GM12864 (cell line): ENCODE results near the gene WDTC1.

Experiments
- DNase-seq: peaks from one replicate; pipeline ENCODE4 v3.0.0-alpha.2; 2011; ENCODE audit warnings: low read depth
- H3K4me3 ChIP-seq: 2 replicates; pipeline ENCODE4 v1.5.1; 2011; ENCODE audit warnings: mild to moderate bottlenecking, low read depth, low read length, control low read depth
- CTCF ChIP-seq: IDR thresholded peaks from 2 replicates; pipeline ENCODE4 v1.5.1; 2011; ENCODE audit warnings: low read depth, mild to moderate bottlenecking, moderate library complexity, low read length, control low read depth, inconsistent platforms; ENCODE audit errors: missing control alignments

WDTC1 gene

DNA sequence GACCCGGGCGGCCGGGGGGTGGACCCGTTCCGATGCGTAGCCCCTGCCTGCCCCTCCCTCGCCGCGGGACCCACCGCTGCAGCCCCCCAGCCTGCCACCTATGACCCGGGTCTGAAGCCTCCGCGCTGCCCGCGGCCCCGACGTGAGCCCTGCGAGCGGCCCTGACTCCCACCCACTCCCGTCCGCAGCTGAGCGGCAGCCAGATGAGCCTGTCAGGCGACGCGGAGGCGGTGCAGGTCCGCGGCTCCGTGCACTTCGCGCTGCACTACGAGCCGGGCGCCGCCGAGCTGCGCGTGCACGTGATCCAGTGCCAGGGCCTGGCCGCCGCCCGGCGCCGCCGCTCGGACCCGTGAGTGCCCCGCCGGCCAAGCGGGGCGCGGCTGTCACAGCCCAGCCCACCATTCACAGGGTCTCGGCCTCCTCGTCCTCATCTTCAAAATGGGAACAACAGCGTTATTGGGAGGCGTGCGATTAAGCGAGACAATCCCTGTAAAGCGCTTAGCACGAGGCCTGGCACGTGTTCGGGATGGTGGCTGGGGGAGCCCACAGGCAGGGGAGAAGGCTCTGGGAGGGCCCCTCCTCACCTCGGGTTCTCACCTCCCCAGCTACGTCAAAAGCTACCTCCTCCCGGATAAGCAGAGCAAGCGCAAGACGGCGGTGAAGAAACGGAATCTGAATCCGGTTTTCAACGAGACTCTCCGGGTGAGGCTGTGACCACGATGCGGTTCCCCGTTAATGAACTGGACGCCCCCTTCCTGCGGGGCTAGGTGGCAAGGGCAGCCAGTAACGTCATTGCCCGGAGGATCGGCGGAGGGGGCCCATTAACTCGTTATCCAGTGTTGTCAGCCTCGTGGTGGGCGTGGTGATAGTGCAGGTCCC is 115.6 kb downstream of the WDTC1 start:
- TF ChIP-seq CTCF, result no peak
- no peak overlapping the region; the same call in 1 of the 2 replicates for H3K4me3 ChIP-seq
- DNase-seq, result no peak

DNA sequence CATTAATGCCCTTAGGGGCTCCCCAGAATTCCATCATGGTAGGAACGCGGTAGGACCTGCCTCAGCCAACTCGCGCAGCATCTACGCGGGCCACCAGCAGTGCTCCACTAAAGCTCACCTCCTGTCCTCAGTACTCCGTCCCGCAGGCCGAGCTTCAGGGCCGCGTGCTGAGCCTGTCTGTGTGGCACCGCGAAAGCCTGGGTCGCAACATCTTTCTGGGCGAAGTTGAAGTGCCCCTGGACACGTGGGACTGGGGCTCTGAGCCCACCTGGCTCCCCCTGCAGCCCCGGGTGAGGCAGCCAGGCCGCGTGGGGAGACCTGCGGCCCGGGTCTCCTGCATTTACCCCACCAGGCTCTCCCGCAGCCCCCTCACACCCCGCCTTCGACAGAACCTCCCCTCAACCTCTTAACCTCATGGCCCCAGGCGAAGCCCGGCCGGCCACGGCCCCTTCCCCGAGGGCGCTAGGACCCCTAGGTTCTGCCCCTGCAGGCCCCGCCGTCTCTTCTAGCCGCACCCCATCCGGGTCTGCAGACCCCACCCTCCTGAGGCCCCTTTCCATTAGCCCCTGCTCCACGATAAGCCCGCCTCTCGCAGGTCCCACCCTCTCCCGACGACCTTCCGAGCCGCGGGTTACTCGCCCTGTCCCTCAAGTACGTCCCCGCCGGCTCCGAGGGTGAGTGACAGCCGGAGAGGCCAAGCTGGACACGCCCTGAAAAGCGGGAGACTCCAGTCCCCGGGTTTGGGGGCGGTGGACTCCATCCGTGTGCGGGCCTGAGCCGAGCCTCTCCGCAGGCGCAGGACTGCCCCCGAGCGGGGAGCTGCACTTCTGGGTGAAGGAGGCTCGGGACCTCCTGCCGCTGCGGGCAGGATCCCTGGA is 116.5 kb downstream of the WDTC1 start:
- H3K4me3 ChIP-seq, result no peak overlapping the region
- TF ChIP-seq CTCF, result no peak
- no peak for DNase-seq

DNA sequence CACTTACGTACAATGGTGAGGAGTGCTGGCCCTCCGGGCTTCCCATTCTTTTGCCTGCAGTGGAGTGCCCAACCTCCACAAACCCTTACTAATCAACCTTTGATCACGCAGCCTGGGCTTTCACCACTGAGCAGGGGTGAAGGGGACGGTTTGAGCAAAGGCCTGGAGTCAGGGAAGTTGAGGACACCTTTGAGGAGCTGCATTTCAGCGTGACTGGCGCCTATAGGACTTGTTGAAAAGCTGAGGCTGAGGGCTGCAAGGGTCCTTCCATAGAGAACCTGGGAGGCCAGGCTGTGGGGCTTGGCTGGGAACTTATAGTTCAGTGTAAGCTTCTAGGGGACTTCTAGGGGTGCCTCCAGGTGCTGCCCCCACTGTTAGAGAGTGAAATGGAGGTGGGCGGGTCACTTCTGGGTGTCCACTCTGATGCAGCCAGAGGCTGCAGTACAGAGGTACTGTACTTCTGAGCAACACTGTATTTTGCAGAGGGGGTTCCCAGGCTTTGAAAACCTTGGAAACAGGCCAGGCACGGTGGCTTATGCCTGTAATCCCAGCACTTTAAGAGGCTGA is 117.2 kb downstream of the WDTC1 start:
- no peak for TF ChIP-seq CTCF
- H3K4me3 ChIP-seq, result no peak overlapping the region
- no peak for DNase-seq

GRCh38 chr1:27353166-27353565 is 118.7 kb downstream of the WDTC1 start:
- no peak overlapping the region for H3K4me3 ChIP-seq
- no peak for TF ChIP-seq CTCF
- DNase-seq, result no peak

- DNase-seq, result no peak
- no peak for TF ChIP-seq CTCF
- no peak overlapping the region for H3K4me3 ChIP-seq
Observed at GRCh38 chr1:27353629-27354028, 119.2 kb downstream of the WDTC1 start.

DNA sequence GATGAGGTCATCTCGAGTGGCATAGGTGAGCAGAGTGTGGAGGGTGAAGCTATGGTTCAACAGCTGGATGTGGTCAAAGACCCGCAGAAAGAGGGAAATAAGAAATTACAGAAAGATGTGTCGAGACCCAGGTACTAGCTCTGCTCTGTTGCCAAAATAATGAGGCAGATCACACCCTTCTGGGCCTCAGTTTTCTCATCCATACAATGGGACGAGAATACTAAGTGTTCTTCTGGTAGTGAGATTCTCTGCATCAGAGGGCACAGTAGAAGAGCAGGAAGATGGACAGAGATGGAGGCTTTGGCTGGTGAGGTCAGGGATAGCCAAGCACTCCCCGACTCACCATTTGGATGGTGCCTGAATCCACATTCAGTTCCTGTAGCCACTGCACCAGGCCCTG is 121.3 kb downstream of the WDTC1 start:
- no peak overlapping the region for H3K4me3 ChIP-seq
- no peak for DNase-seq
- no peak for TF ChIP-seq CTCF
